Measurements from ENCODE around the gene FIBCD1. TPM values are rescaled to one million over a fixed set of nuclear protein-coding genes. Genes with fewer than 3 reads are reported as not detected.

FIBCD1 gene
- total and polyA plus RNA-seq, 2 of the 8 experiments (the other 6 are each of a cell fraction or from before 2014, with no cell fraction given) = 6.1 to 8.8 TPM

DNA sequence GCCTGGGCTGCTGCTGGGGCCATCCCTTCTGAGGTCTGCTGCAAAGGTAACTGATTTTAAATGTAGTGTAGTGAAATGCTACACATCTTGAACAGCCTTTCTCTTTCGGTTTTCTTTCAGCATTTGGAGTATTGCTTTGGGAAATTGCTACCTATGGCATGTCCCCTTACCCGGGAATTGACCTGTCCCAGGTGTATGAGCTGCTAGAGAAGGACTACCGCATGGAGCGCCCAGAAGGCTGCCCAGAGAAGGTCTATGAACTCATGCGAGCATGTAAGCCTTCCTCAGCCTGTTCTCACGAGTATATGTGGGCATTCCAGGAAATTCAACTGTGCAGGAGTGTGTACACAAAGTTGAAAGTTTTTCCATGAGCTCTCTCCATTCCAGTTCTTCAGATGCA, 60.8 kb downstream of the FIBCD1 start:
- Histone ChIP-seq H3K79me2 (ENCODE audit: control insufficient read depth in 1 of 2, insufficient read depth in 2 of 2, low read length in 2 of 2) (no peaks in the 10 kb centered on the region), H3K4me2 (ENCODE audit: insufficient read depth in 1 of 2, low read depth in 2 of 2, low read length in 2 of 2) (no peak overlapping the region), H2AFZ (ENCODE audit: low read length) (no peak overlapping the region), H2BK120ac (replicated peaks; ENCODE audit: low read depth, low read length) (no peak overlapping the region), H2AK5ac (ENCODE audit: low read depth, low read length) (no peak overlapping the region), H2BK15ac (ENCODE audit: low read length) (no peak overlapping the region), H3K4ac (replicated peaks; ENCODE audit: insufficient read length, low read depth, low read length) (no peak overlapping the region), H3K79me1 (ENCODE audit: low read depth, low read length) (peaks cover 3% of the 10 kb centered on the region; the same call in 1 of the 2 replicates), H3K18ac (ENCODE audit: extremely low read depth, low read length) (no peak overlapping the region), H3K14ac (ENCODE audit: insufficient read length) (no peak overlapping the region), H3K4me1 (replicated peaks in 1 of 4; ENCODE audit: control insufficient read depth in 3 of 4, insufficient read depth in 4 of 4, low read length in 3 of 4) (no peaks in the 10 kb centered on the region), H4K91ac (replicated peaks; ENCODE audit: insufficient read length, low read length) (no peak overlapping the region), H4K5ac (ENCODE audit: insufficient read length, low read depth, low read length) (no peak overlapping the region), H3K27ac (ENCODE audit: low read depth, low read length) (no peak overlapping the region), H4K20me1 (replicated peaks in 1 of 2; ENCODE audit: control insufficient read depth in 1 of 2, insufficient read depth in 2 of 2, low read length in 2 of 2) (peaks cover 1 to 9% of the 10 kb centered on the region in 2 experiments), H2BK12ac (ENCODE audit: low read depth, low read length) (no peak overlapping the region), H3K9ac (replicated peaks in 1 of 4; ENCODE audit: extremely low read depth in 1 of 4, low read depth in 3 of 4, low read length in 3 of 4) (no peak overlapping the region), H4K8ac (ENCODE audit: extremely low read depth, insufficient read depth, low read length) (no peak overlapping the region), H3K27me3 (replicated peaks in 1 of 4; ENCODE audit: control insufficient read depth in 3 of 4, extremely low read depth in 1 of 4, insufficient read depth in 3 of 4, low read length in 3 of 4) (no peaks in the 10 kb centered on the region), H3K23ac (ENCODE audit: insufficient read length) (no peak overlapping the region), H2BK5ac (ENCODE audit: low read depth, low read length) (no peak overlapping the region), H3K36me3 (ENCODE audit: control insufficient read depth in 2 of 4, insufficient read depth in 4 of 4, low read length in 3 of 4) (peaks cover 44 to 77% (median 66%) of the 10 kb centered on the region in 4 experiments), H3K23me2 (ENCODE audit: low read depth, low read length) (no peaks in the 10 kb centered on the region), H2BK20ac (ENCODE audit: low read length) (no peak overlapping the region), H3K56ac (replicated peaks; ENCODE audit: insufficient read length, low read depth, low read length) (no peak overlapping the region), H3K4me3 (ENCODE audit: extremely low read depth in 1 of 4, insufficient read depth in 2 of 4, low read depth in 3 of 4, low read length in 4 of 4) (no peak overlapping the region), H3K9me3 (ENCODE audit: insufficient read depth in 2 of 2, low read depth in 1 of 2, low read length in 1 of 2) (no peaks in the 10 kb centered on the region)
- ChIA-PET CTCF (ENCODE audit: partially characterized antibody) (interaction anchor here (0.8 to 1.5 kb wide), 6 partner anchors 9 to 179 kb away, joined by 3 to 8 read pairs (median 4); no protein-coding TSS in a partner anchor), POLR2A (ENCODE audit: partially characterized antibody) (interaction anchor here (0.6 to 1.3 kb wide), 2 partner anchors 40 to 177 kb away, joined by 3 to 5 read pairs; no protein-coding TSS in a partner anchor)
- no peak for TF ChIP-seq GABPA (IDR thresholded peaks at IDR 0.05; ENCODE audit: borderline replicate concordance, insufficient read depth, low read length)
- TF ChIP-seq, protein P1, sequence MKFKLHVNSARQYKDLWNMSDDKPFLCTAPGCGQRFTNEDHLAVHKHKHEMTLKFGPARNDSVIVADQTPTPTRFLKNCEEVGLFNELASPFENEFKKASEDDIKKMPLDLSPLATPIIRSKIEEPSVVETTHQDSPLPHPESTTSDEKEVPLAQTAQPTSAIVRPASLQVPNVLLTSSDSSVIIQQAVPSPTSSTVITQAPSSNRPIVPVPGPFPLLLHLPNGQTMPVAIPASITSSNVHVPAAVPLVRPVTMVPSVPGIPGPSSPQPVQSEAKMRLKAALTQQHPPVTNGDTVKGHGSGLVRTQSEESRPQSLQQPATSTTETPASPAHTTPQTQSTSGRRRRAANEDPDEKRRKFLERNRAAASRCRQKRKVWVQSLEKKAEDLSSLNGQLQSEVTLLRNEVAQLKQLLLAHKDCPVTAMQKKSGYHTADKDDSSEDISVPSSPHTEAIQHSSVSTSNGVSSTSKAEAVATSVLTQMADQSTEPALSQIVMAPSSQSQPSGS (IDR thresholded peaks at IDR 0.05; ENCODE audit: low read length) = no peak
- no peak for TF ChIP-seq TAF1 (IDR thresholded peaks at IDR 0.05; ENCODE audit: low read depth, low read length)
- no peak for TF ChIP-seq SIRT6 (IDR thresholded peaks at IDR 0.05; ENCODE audit: low read length)
- no peak for TF ChIP-seq BRCA1 (IDR thresholded peaks at IDR 0.05; ENCODE audit: low read depth, low read length)
- no peak for TF ChIP-seq TCF12 (IDR thresholded peaks at IDR 0.05; ENCODE audit: low read depth, low read length)
- 85% methylated on average over 6 of the region's 6 CpGs; no CpG with 5 or more reads in 1 of the 2 experiments for WGBS, 2 experiments (ENCODE audit: extremely low coverage in 1 of 2, insufficient coverage in 1 of 2, insufficient read length in 1 of 2, insufficient replicate concordance in 2 of 2, low coverage in 1 of 2, low lambda C conversion rate in 2 of 2, missing lambda C conversion rate in 1 of 2)
- no peak for DNase-seq (ENCODE audit: low read depth in 1 of 2, low spot score in 2 of 2)
- FAIRE-seq = no peak
